H1 (cell line): ENCODE measurements around the gene MALSU1. TPM values are rescaled to one million over a fixed set of nuclear protein-coding genes. Genes with fewer than 3 reads are reported as not detected.

ENCODE experiments used
- CTCF ChIA-PET: fragments of 300-600 bp; sonication (Branson Sonifier 250); formaldehyde crosslinking; loops from one replicate; lab custom pipeline; 2021; ENCODE audit not compliant: partially characterized antibody; lab: Charles Lee
- POLR2A ChIA-PET: fragments of 300-600 bp; sonication (Branson Sonifier 250); formaldehyde crosslinking; loops from one replicate; lab custom pipeline; 2021; ENCODE audit warnings: inconsistent platforms; ENCODE audit not compliant: partially characterized antibody; lab: Charles Lee
- DNase-seq, 2 experiments: peaks; one replicate each; pipeline versions ENCODE4 v3.0.0 to v3.0.0-alpha.2; 2010 to 2022; ENCODE audit warnings: low spot score in 2 of 2, low read depth in 1 of 2, mixed read lengths in 1 of 2
- FAIRE-seq: peaks from 2 replicates; lab custom pipeline; 2011; peaks lifted over from hg19 to GRCh38; lab: Jason Lieb, UNC
- H2AFZ ChIP-seq: 2 replicates; pipeline ENCODE4 v1.8.1; 2012; ENCODE audit warnings: low read length, inconsistent platforms
- H2AK5ac ChIP-seq: 2 replicates; pipeline ENCODE4 v1.6.1; 2013; ENCODE audit warnings: low read depth, low read length
- H2BK120ac ChIP-seq: replicated peaks from 2 replicates; pipeline ENCODE3; 2013; ENCODE audit warnings: low read depth, low read length, inconsistent platforms
- H2BK12ac ChIP-seq: 2 replicates; pipeline ENCODE4 v1.6.1; 2013; ENCODE audit warnings: low read depth, low read length
- H2BK15ac ChIP-seq: 2 replicates; pipeline ENCODE4 v1.6.1; 2013; ENCODE audit warnings: low read length
- H2BK20ac ChIP-seq: 2 replicates; pipeline ENCODE4 v1.6.1; 2013; ENCODE audit warnings: low read length
- H2BK5ac ChIP-seq: 2 replicates; pipeline ENCODE4 v1.6.1; 2013; ENCODE audit warnings: low read depth, low read length
- H3K14ac ChIP-seq: 2 replicates; pipeline ENCODE4 v1.6.1; 2013; ENCODE audit warnings: inconsistent platforms; ENCODE audit not compliant: insufficient read length
- H3K18ac ChIP-seq: 2 replicates; pipeline ENCODE4 v1.6.1; 2013; ENCODE audit warnings: low read length; ENCODE audit errors: extremely low read depth
- H3K23ac ChIP-seq: 2 replicates; pipeline ENCODE4 v1.6.1; 2013; ENCODE audit warnings: inconsistent platforms; ENCODE audit not compliant: insufficient read length
- H3K23me2 ChIP-seq: 2 replicates; pipeline ENCODE4 v1.6.1; 2013; ENCODE audit warnings: low read depth, low read length
- H3K27ac ChIP-seq: 2 replicates; pipeline ENCODE4 v1.6.1; 2011; ENCODE audit warnings: low read depth, low read length, inconsistent platforms
- H3K27me3 ChIP-seq, 4 experiments: replicated peaks in 1 of 4; 1 replicate in 1 of 4; 2 replicates in 3 of 4; pipeline versions ENCODE4 v1.6.1 to v1.8.1; 2011 to 2013; ENCODE audit warnings: low read length in 3 of 4, mild to moderate bottlenecking in 3 of 4, inconsistent platforms in 2 of 4, mixed read lengths in 2 of 4, moderate library complexity in 1 of 4; ENCODE audit not compliant: control insufficient read depth in 3 of 4, insufficient read depth in 3 of 4; ENCODE audit errors: extremely low read depth in 1 of 4
- H3K36me3 ChIP-seq, 4 experiments: 2 replicates each; pipeline versions ENCODE4 v1.6.1 to v1.8.1; 2011 to 2013; ENCODE audit warnings: mild to moderate bottlenecking in 4 of 4, low read length in 3 of 4, moderate library complexity in 2 of 4, control low read depth in 1 of 4, inconsistent platforms in 1 of 4; ENCODE audit not compliant: insufficient read depth in 4 of 4, control insufficient read depth in 2 of 4
- H3K4ac ChIP-seq: replicated peaks from 2 replicates; pipeline ENCODE3; 2013; ENCODE audit warnings: low read length, low read depth, mixed read lengths, inconsistent platforms; ENCODE audit not compliant: insufficient read length
- H3K4me1 ChIP-seq, 4 experiments: replicated peaks in 1 of 4; 1 replicate in 1 of 4; 2 replicates in 3 of 4; pipeline versions ENCODE4 v1.6.1 to v1.8.1; 2011 to 2013; ENCODE audit warnings: low read length in 3 of 4, inconsistent platforms in 2 of 4, mixed read lengths in 1 of 4; ENCODE audit not compliant: insufficient read depth in 4 of 4, control insufficient read depth in 3 of 4
- H3K4me2 ChIP-seq, 2 experiments: 2 replicates each; pipeline versions ENCODE4 v1.6.1 to v1.8.1; 2011 to 2013; ENCODE audit warnings: low read depth in 2 of 2, low read length in 2 of 2, control low read depth in 1 of 2, inconsistent platforms in 1 of 2, mild to moderate bottlenecking in 1 of 2; ENCODE audit not compliant: insufficient read depth in 1 of 2
- H3K4me3 ChIP-seq, 4 experiments: fragments of 200-600, 300-600 bp in 1 of 4; sonication (generic), shearing (Covaris generic), sonication (Bioruptor Twin) in 1 of 4; 2 replicates each; pipeline versions ENCODE4 v1.5.1 to v1.8.1; 2011 to 2016; ENCODE audit warnings: low read length in 4 of 4, low read depth in 3 of 4, control low read depth in 2 of 4, inconsistent platforms in 2 of 4, mild to moderate bottlenecking in 2 of 4, mixed read lengths in 1 of 4, moderate library complexity in 1 of 4; ENCODE audit not compliant: insufficient read depth in 2 of 4; ENCODE audit errors: extremely low read depth in 1 of 4
- H3K56ac ChIP-seq: replicated peaks from 2 replicates; pipeline ENCODE3; 2013; ENCODE audit warnings: low read depth, mild to moderate bottlenecking, mixed read lengths, low read length, inconsistent platforms; ENCODE audit not compliant: insufficient read length
- H3K79me1 ChIP-seq: 2 replicates; pipeline ENCODE4 v1.6.1; 2013; ENCODE audit warnings: low read depth, low read length, control low read depth
- H3K79me2 ChIP-seq, 2 experiments: 2 replicates each; pipeline versions ENCODE4 v1.6.1 to v1.8.1; 2012 to 2013; ENCODE audit warnings: low read length in 2 of 2, mild to moderate bottlenecking in 2 of 2, inconsistent platforms in 1 of 2; ENCODE audit not compliant: insufficient read depth in 2 of 2, control insufficient read depth in 1 of 2
- H3K9ac ChIP-seq, 4 experiments: replicated peaks in 1 of 4; 1 replicate in 1 of 4; 2 replicates in 3 of 4; pipeline versions ENCODE4 v1.6.1 to v1.8.1; 2011 to 2013; ENCODE audit warnings: low read depth in 3 of 4, low read length in 3 of 4, control low read depth in 2 of 4, mild to moderate bottlenecking in 2 of 4, moderate library complexity in 2 of 4, inconsistent platforms in 1 of 4; ENCODE audit errors: extremely low read depth in 1 of 4
- H3K9me3 ChIP-seq, 2 experiments: 2 replicates each; pipeline versions ENCODE4 v1.6.1 to v1.8.1; 2012 to 2013; ENCODE audit warnings: mild to moderate bottlenecking in 2 of 2, moderate library complexity in 2 of 2, control low read depth in 1 of 2, inconsistent platforms in 1 of 2, low read depth in 1 of 2, low read length in 1 of 2, mixed read lengths in 1 of 2; ENCODE audit not compliant: insufficient read depth in 2 of 2
- H4K20me1 ChIP-seq, 2 experiments: replicated peaks in 1 of 2; 2 replicates each; pipeline versions ENCODE3 to v1.8.1; 2011 to 2013; ENCODE audit warnings: inconsistent platforms in 2 of 2, low read length in 2 of 2, mild to moderate bottlenecking in 1 of 2; ENCODE audit not compliant: insufficient read depth in 2 of 2, control insufficient read depth in 1 of 2
- H4K5ac ChIP-seq: 2 replicates; pipeline ENCODE4 v1.6.1; 2013; ENCODE audit warnings: low read length, low read depth, mixed read lengths, inconsistent platforms; ENCODE audit not compliant: insufficient read length
- H4K8ac ChIP-seq: 2 replicates; pipeline ENCODE4 v1.8.0; 2013; ENCODE audit warnings: mild to moderate bottlenecking, moderate library complexity, low read length, inconsistent platforms; ENCODE audit not compliant: insufficient read depth; ENCODE audit errors: extremely low read depth
- H4K91ac ChIP-seq: replicated peaks from 2 replicates; pipeline ENCODE3; 2013; ENCODE audit warnings: low read length, mixed read lengths, inconsistent platforms; ENCODE audit not compliant: insufficient read length
- CBX5 ChIP-seq: fragments of 300-800, 300-1000 bp; sonication (generic); IDR thresholded peaks from 2 replicates; pipeline ENCODE4 v1.7.1; 2016; ENCODE audit warnings: antibody characterized with exemption, low read length, low read depth
- CHD1 ChIP-seq: IDR thresholded peaks from 2 replicates; pipeline ENCODE4 v1.6.1; 2012; ENCODE audit warnings: low read depth, low read length, improper control_type of control experiment
- GABPA ChIP-seq: IDR thresholded peaks from 2 replicates; pipeline ENCODE4 v1.6.1; 2011; ENCODE audit warnings: mild to moderate bottlenecking, low read length, moderate library complexity, borderline replicate concordance; ENCODE audit not compliant: insufficient read depth
- GTF2F1 ChIP-seq: IDR thresholded peaks from 2 replicates; pipeline ENCODE4 v1.6.1; 2012; ENCODE audit warnings: low read depth, low read length, improper control_type of control experiment, borderline replicate concordance
- KDM4A ChIP-seq: IDR thresholded peaks from one replicate; pipeline ENCODE4 v1.7.1; 2012; ENCODE audit warnings: low read depth, mild to moderate bottlenecking, moderate library complexity, low read length, inconsistent platforms; ENCODE audit not compliant: severe bottlenecking
- RXRA ChIP-seq: IDR thresholded peaks from 2 replicates; pipeline ENCODE4 v1.6.1; 2011; ENCODE audit warnings: low read depth, mild to moderate bottlenecking, low read length, moderate library complexity; ENCODE audit not compliant: insufficient read depth
- SUZ12 ChIP-seq: fragments of 200-600 bp; sonication (generic); IDR thresholded peaks from 2 replicates; pipeline ENCODE4 v1.6.1; 2012; ENCODE audit warnings: mild to moderate bottlenecking, inconsistent platforms, low read length, moderate library complexity, mixed read lengths
- WGBS, 2 experiments: shearing (Covaris generic) in 1 of 2; methylation state at CpG; one replicate each; pipeline versions ENCODE4 v1.1.6 to v1.1.7; 2013 to 2015; ENCODE audit warnings: low lambda C conversion rate in 2 of 2, mixed read lengths in 2 of 2, inconsistent platforms in 1 of 2, low coverage in 1 of 2, missing lambda C conversion rate in 1 of 2; ENCODE audit not compliant: insufficient replicate concordance in 2 of 2, insufficient coverage in 1 of 2, insufficient read length in 1 of 2; ENCODE audit errors: extremely low coverage in 1 of 2, missing lambda C conversion rate in 1 of 2; 5-methylcytosine and 5-hydroxymethylcytosine counted together
- polyA plus RNA-seq, 7 experiments: library from polyadenylated mRNA; depleted of rRNA in 3 of 7; stranded (reverse) in 5 of 7; unstranded in 2 of 7; fragments of >200 nt in 5 of 7; fragments of 200-250 nt in 2 of 7; gene quantifications; 1 replicate in 5 of 7; 2 replicates in 1 of 7; 4 replicates in 1 of 7; pipeline versions ENCODE4 v1.2.1 to v1.2.3, GENCODE V29; 2011 to 2013; ENCODE audit warnings: missing spikeins in 2 of 7, mixed read lengths in 2 of 7
- total RNA-seq: library from RNA; stranded (reverse); fragmentation: NEBNext Ultra II Directional; extraction: Animal tissue kit (Norgen Biotek cat#: 25700); gene quantifications from 2 replicates; pipeline ENCODE4 v1.2.1, GENCODE V29; 2021

Gene MALSU1
- total and polyA plus RNA-seq, 2 of the 8 experiments (the other 6 are each of a cell fraction or from before 2014, with no cell fraction given): 73.5 to 84.0 TPM

DNA sequence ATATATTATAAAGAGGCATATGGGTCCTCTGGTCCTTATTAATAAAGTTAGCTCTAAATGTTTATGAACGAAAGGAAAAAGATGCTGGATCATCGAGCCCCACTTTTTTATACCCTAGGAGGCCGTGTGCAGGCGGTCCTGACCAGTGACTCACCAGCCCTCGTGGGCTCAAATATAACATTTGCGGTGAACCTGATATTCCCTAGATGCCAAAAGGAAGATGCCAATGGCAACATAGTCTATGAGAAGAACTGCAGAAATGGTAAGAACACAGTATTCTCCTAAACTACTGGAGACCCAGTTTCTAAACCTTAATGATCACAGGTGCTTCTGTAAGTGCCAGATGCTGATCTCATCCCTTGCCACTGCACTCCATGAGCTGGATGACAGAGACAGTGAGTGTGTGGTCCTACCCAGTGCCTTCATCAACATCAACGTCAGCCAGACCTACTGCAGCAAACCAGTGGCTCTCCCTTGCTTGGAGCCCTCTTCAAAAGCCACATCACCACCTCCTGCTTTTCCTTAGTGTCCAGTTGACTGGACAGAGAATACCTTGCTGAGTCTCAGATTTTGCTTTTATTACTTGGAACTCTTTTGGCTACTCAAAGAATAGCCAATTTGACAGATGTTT, 45.0 kb upstream of the MALSU1 start:
- Histone ChIP-seq H4K5ac (no peak overlapping the region), H4K20me1 (no peaks in the 10 kb centered on the region), H3K4me2 (no peak overlapping the region), H3K18ac (no peak overlapping the region), H3K9ac (no peak overlapping the region), H2BK20ac (no peak overlapping the region), H2AK5ac (no peak overlapping the region), H2BK12ac (no peak overlapping the region), H3K23ac (no peak overlapping the region), H3K27ac (no peak overlapping the region), H3K79me1 (no peaks in the 10 kb centered on the region), H2BK15ac (no peak overlapping the region), H3K4me3 (no peak overlapping the region), H2BK120ac (no peak overlapping the region), H3K4me1 (no peaks in the 10 kb centered on the region), H2AFZ (no peak overlapping the region), H3K9me3 (no peaks in the 10 kb centered on the region), H4K8ac (no peak overlapping the region), H3K79me2 (no peaks in the 10 kb centered on the region), H3K4ac (no peak overlapping the region), H4K91ac (no peak overlapping the region), H3K56ac (no peak overlapping the region), H3K27me3 (no peaks in the 10 kb centered on the region), H3K23me2 (no peaks in the 10 kb centered on the region; the same call in 1 of the 2 replicates), H2BK5ac (no peak overlapping the region), H3K14ac (no peak overlapping the region), H3K36me3 (no peaks in the 10 kb centered on the region)
- ChIA-PET POLR2A (interaction anchor here (1.2 kb wide), 1 partner anchor 9 kb away, joined by 3 read pairs; no protein-coding TSS in a partner anchor), CTCF (interaction anchor here (0.6 to 17.4 kb wide), 7 partner anchors 8 to 292 kb away, joined by 3 to 241 read pairs (median 3); no protein-coding TSS in a partner anchor)
- 85% methylated on average over 7 of the region's 7 CpGs; no CpG with 5 or more reads in 1 of the 2 experiments for WGBS, 2 experiments
- TF ChIP-seq CHD1 (no peak), SUZ12 (no peak), KDM4A (no peak), GTF2F1 (no peak), RXRA (no peak), GABPA (no peak), CBX5 (no peak)
- no peak for DNase-seq
- no peak for FAIRE-seq
